Thyroid gland (tissue), 4 donors: ENCODE data around the gene NT5E. TPM values are rescaled to one million over a fixed set of nuclear protein-coding genes. Genes with fewer than 3 reads are reported as not detected.

Experiments used
- DNase-seq, 2 donors: peaks; one replicate each; pipeline ENCODE4 v3.0.0-alpha.2; 2019
- H3K27ac ChIP-seq, 3 donors: fragments of 200-600 bp; sonication (generic); 1 replicate in 2 of 3; 2 replicates in 1 of 3; pipeline ENCODE4 v1.5.1; 2016 to 2019; ENCODE audit warnings: mild to moderate bottlenecking in 1 of 3, moderate library complexity in 1 of 3
- H3K27me3 ChIP-seq: fragments of 200-600 bp; sonication (generic); one replicate; pipeline ENCODE4 v1.5.1; 2019
- H3K36me3 ChIP-seq, 2 donors: fragments of 200-600 bp; sonication (generic); one replicate each; pipeline ENCODE4 v1.5.1; 2016 to 2019
- H3K4me1 ChIP-seq, 2 donors: fragments of 200-600 bp; sonication (generic); one replicate each; pipeline ENCODE4 v1.5.1; 2017 to 2019
- H3K4me3 ChIP-seq, 3 donors: fragments of 200-600 bp; sonication (generic); replicated peaks in 1 of 3; 1 replicate in 2 of 3; 2 replicates in 1 of 3; pipeline ENCODE4 v1.5.1; 2016; ENCODE audit warnings: mild to moderate bottlenecking in 1 of 3
- H3K9me3 ChIP-seq: fragments of 200-600 bp; sonication (generic); one replicate; pipeline ENCODE4 v1.5.1; 2017
- CTCF ChIP-seq, 6 experiments: fragments of 200-600 bp in 3 of 6; fragments of 450-650 bp in 3 of 6; sonication (generic) in 3 of 6; IDR thresholded peaks; one replicate each; pipeline ENCODE4 v1.5.1; 2016 to 2019; ENCODE audit warnings: antibody characterized with exemption in 6 of 6, mild to moderate bottlenecking in 2 of 6, inconsistent platforms in 1 of 6, moderate library complexity in 1 of 6
- POLR2A ChIP-seq, 2 donors: fragments of 450-650 bp; IDR thresholded peaks; one replicate each; pipeline ENCODE4 v1.6.1; 2017; ENCODE audit warnings: antibody characterized with exemption in 2 of 2, mild to moderate bottlenecking in 2 of 2, moderate library complexity in 1 of 2
- WGBS, 2 donors: methylation state at CpG; one replicate each; pipeline ENCODE4 v1.1.5; 2017; 5-methylcytosine and 5-hydroxymethylcytosine counted together
- intact Hi-C: fragments of 100-400 bp; cut with DNase I; formaldehyde crosslinking; loops from one replicate; pipeline ENCODE4 v1.15.1; 2023
- total RNA-seq, 4 donors: library from RNA; depleted of rRNA; stranded (reverse); fragments of >200 nt; gene quantifications; one replicate each; pipeline ENCODE4 v1.2.3, GENCODE V29; 2016

Gene NT5E
- total RNA-seq, 4 donors from 2014 or later, result 89.6 to 174 (median 122) TPM

GRCh38 chr6:85469276-85470022 lies 19.6 kb downstream of the NT5E start:
- Histone ChIP-seq H3K27me3 (no peaks in the 10 kb centered on the region), H3K9me3 (no peaks in the 10 kb centered on the region), H3K27ac (no peak overlapping the region), H3K36me3 (peaks cover 0 to 6% of the 10 kb centered on the region in 2 donors), H3K4me1 (peaks cover 18 to 26% of the 10 kb centered on the region in 2 donors), H3K4me3 (no peak overlapping the region)
- DNase-seq, result no peak
- 72 to 82% methylated on average over 2 of the region's 2 CpGs for WGBS, 2 donors
- TF ChIP-seq CTCF (IDR thresholded peaks at IDR 0.05), result no peak
- no peak for TF ChIP-seq POLR2A (IDR thresholded peaks at IDR 0.05)
- intact Hi-C loops, result no loop called here

- no peaks in the 10 kb centered on the region for H3K9me3 ChIP-seq
- H3K4me1 ChIP-seq, result peaks cover 13 to 20% of the 10 kb centered on the region in 2 donors
- H3K4me3 ChIP-seq, result no peak overlapping the region
- TF ChIP-seq POLR2A (IDR thresholded peaks at IDR 0.05) (no peak), CTCF (IDR thresholded peaks at IDR 0.05) (no peak)
- peaks cover 0 to 6% of the 10 kb centered on the region in 2 donors for H3K36me3 ChIP-seq
- intact Hi-C loops, result no loop called here
- 65 to 73% methylated on average over 2 of the region's 2 CpGs for WGBS, 2 donors
- no peak for DNase-seq
- H3K27ac ChIP-seq, result no peak overlapping the region
- no peaks in the 10 kb centered on the region for H3K27me3 ChIP-seq
Observed at GRCh38 chr6:85470023-85470410, 20.1 kb downstream of the NT5E start.

- Histone ChIP-seq H3K27me3 (no peaks in the 10 kb centered on the region), H3K36me3 (no peaks in the 10 kb centered on the region), H3K9me3 (no peaks in the 10 kb centered on the region), H3K4me1 (peaks cover 0 to 7% of the 10 kb centered on the region in 2 donors), H3K4me3 (no peak overlapping the region), H3K27ac (no peak overlapping the region)
- 86 to 95% methylated on average over 1 of the region's 1 CpG for WGBS, 2 donors
- DNase-seq, result no peak
- intact Hi-C loops, result no loop called here
- no peak for TF ChIP-seq CTCF (IDR thresholded peaks at IDR 0.05)
- no peak for TF ChIP-seq POLR2A (IDR thresholded peaks at IDR 0.05)
Observed at GRCh38 chr6:85472744-85473143, 22.9 kb downstream of the NT5E start.

- H3K27me3 ChIP-seq, result no peaks in the 10 kb centered on the region
- intact Hi-C loops, result no loop called here
- DNase-seq, result no peak
- peaks cover 0 to 7% of the 10 kb centered on the region in 2 donors for H3K4me1 ChIP-seq
- H3K36me3 ChIP-seq, result no peaks in the 10 kb centered on the region
- H3K4me3 ChIP-seq, result no peak overlapping the region
- no peak overlapping the region for H3K27ac ChIP-seq
- WGBS, 2 donors, result 90 to 97% methylated on average over 1 of the region's 1 CpG
- H3K9me3 ChIP-seq, result no peaks in the 10 kb centered on the region
- TF ChIP-seq POLR2A (IDR thresholded peaks at IDR 0.05) (no peak), CTCF (IDR thresholded peaks at IDR 0.05) (no peak)
Observed at GRCh38 chr6:85473748-85474147, 23.9 kb downstream of the NT5E start.

GRCh38 chr6:85476532-85476931 lies 26.6 kb downstream of the NT5E start:
- no peaks in the 10 kb centered on the region for H3K27me3 ChIP-seq
- H3K27ac ChIP-seq, result no peak overlapping the region
- no peaks in the 10 kb centered on the region for H3K4me1 ChIP-seq
- H3K36me3 ChIP-seq, result no peaks in the 10 kb centered on the region
- TF ChIP-seq CTCF (IDR thresholded peaks at IDR 0.05) (no peak), POLR2A (IDR thresholded peaks at IDR 0.05) (no peak)
- DNase-seq, result no peak
- no peaks in the 10 kb centered on the region for H3K9me3 ChIP-seq
- intact Hi-C loops, result no loop called here
- no peak overlapping the region for H3K4me3 ChIP-seq
- 94 to 95% methylated on average over 4 of the region's 4 CpGs for WGBS, 2 donors
